Amygdala (tissue), 56 donors: ENCODE results near the gene C3.
A peak's percentile ranks its signal among the peaks of the same experiment; 100 is the strongest.

Source experiments
- DNase-seq, 56 donors: peaks; one replicate each; lab custom pipeline; 2025; lab: John Stamatoyannopoulos, UW

Gene C3

GRCh38 chr19:6733338-6734095 lies 13.1 kb upstream of the C3 start:
- no peak for DNase-seq

- no peak for DNase-seq
Observed at GRCh38 chr19:6732803-6733337, 12.4 kb upstream of the C3 start.

DNA sequence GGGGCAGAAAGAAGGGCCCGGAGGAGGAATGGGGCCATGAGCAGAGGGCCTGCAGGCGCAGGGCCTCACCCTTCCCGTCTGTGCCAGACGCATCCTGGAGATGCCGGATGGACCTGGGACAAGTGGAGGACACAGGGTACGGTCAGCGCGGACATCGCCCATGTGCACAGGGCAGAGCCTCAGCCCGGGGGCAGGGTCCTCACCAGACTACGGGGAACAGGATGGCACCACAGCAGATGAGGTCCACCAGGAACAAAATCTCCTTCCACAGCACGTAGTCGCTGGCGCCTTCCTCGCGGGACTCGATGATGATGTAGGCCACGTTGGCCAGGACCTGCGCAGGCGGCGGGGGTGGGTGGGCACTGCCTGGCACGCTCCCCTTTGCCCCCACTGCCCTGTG lies 11.4 kb upstream of the C3 start:
- DNase-seq, result no peak

DNA sequence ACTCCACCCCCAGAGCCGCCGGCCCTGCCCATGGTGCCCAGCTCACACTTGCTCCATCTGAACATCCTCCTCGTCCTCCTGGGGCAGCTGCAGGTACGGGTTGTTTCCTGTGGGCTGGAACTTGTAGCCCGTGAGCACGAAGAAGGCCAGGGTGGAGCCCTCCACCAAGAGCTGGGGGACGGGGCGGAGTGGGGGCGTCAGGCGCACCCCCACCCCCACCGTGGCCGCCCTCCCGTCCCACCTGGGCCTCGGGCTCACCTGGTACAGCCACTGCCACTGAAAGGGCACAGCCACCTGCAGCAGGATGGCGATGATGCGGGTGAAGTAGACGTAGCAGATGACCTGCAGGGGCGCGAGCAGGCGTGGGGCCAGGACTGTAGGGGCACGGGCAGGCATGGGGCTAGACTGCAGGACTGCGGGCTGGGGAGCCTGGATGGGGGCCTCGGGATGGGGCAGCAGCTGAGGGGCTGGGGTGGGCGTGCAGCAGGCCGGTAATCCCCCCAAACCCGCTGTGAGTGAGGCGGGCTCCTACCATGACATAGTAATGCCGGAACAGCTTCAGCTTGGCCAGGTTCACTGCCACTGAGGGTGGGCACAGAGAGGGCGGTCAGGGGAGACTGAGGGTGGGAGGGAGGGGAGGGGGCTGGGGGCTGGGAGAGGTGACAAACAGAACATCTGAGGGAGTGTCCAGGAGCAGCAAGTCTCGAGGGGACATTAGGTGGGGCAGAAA lies 10.7 kb upstream of the C3 start:
- no peak for DNase-seq

DNA sequence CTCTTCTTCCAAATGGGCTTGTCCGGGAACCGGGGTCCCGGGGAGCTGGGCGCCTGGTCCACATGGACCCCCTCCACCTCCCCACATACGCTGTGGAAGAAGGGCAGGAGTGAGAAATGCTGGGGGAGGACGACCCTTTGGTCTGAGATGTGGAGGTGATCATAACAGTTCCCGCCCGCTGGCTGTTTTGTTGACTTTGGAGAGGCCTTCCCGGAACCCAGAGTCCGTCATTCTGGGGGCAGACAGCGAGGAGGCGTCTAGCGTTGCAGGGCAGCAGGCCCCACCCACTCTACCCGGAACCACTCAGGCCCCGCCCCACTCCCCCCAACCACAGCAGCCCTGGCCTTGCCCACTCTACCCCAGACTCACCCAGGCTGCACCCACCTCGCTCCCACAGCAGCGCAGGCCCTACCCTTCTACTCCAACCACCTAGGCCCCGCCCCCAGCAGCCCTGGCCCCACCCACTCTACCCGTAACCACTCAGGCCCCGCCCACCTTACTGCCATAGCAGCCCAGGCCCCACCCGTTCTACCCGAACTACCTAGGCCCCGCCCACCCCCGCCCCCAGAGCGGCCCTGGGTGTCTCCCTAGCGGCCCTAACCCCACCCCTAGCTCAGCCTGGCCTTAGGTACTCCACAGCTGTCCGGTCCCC lies 9.8 kb upstream of the C3 start:
- peak in 48 of 56 donors; percentile 5 to 80 (median 47) for DNase-seq

DNA sequence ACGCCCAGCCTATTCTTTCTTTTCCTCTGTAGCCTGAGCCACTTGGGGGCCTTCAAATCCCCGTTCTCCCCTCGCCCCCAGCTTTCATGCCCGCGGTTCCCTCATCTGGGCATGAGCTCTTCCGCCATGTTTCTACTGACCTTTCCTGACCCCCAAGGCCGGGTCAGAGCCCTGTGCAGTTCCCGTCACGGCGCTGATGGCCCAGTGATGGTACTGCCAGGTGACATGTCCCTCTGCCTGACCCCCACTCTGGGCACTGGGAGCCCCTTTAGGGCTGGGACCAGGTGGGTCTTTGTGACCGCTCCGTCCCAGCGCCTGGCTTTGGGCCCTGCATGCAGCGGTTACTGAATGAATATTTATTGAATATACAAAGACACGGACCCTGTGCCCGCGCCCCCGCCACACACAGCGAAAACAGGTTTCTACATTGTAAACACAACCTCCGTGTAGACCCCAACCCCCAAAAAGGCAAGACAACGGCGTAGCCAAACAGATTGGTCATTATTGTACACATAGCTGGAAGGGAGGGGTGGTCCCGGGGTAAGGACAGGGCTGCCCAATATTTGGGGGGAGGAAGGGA lies 9.2 kb upstream of the C3 start:
- DNase-seq, result no peak

GRCh38 chr19:6728346-6728745 lies 7.9 kb upstream of the C3 start:
- peak in 18 of 56 donors; percentile 5 to 57 (median 16) for DNase-seq

DNA sequence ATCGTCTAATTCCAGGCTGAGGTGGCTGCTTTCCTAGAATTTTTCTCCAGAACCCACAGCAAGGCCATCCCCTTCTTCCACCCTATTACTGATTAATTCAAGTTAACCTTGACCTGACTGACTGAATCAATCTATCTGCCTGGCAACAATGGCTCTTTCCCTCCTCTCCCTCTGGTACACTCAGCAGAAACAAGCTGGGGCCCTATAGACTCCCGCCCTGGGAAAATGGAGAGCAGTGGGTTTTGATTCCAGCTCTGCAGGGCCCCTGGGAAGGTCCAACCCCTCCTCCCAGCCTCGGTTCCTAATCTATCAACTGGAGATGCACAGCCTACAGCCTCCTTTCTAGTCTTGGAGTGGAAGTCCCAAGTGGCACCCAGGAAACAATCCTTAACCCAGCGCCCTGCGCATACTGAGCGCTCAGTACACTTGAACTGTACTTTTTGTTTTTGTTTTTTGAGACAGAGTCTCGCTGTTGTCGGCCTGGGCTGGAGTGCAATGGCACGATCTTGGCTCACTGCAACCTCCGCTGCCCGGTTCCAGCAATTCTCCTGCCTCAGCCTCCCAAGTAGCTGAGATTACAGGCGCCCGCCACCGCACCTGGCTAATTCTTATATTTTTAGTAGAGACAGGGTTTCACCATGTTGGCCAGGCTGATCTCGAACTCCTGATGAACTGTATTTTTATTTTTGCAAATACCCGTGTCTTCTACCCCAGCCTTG lies 5.2 kb upstream of the C3 start:
- no peak for DNase-seq

DNA sequence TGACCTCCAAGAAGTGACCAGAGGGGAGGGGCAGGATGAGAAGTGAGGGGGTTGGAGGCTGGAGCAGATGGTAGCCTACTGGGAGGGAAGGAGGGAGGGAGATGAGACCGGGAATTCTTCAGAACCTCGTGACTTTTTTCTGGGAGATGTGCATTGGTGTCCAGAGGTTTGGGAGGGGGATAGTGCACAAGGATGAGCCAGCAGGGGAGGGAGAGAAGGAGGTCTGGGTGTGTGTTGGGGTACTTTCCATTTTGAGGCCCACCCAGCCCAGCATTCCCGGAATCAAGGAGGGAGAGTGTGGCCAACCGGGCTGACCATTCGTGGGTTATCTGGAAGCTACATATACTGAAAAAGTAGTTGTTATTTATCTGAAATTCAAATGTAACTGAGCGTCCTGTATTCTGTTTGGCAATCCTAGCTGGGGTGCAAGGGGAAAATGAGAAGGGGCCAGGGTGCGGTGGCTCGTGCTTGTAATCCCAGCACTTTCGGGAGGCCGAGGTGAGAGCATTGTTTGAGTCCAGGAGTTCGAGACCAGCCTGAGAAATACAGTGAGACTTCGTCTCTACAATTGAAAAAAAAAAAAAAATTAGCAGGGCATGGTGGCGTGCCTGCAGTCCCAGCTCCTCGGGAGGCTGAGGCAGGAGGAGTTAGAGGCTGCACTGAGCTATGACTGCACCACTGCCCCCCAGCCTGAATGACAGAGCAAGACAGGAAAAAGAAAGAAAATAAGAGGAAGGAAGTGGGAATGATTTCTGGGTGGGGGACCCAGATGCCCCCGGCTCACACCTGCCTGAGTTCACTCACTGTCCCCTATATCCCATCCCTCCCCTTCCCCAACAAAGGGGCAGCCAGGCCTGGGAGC lies 4.4 kb upstream of the C3 start:
- no peak for DNase-seq

DNA sequence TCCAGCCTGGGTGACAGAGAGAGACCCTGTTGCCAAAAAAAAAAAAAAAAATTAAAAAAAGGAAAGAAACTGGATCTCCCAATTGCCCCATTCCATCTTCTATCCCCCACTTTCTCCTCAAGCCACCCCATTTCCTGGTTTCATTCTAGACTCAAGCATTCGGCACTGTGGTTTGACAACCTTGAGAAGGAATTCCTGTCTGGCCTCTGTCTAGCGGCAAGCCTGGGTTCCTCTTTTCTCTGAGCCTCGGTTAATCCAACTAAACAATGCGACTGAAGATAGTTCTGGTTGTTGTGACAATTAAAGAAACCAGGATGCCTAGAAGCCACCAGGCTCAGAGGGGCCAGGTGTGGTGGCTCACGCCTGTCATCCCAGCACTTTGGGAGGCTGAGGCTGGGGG lies 3.3 kb upstream of the C3 start:
- DNase-seq, result peak in 4 of 56 donors; percentile 0 to 15 (median 5)

- no peak for DNase-seq
Observed at GRCh38 chr19:6723108-6723618, 2.7 kb upstream of the C3 start.

- no peak for DNase-seq
Observed at GRCh38 chr19:6721773-6722172, 1.3 kb upstream of the C3 start.

- DNase-seq, result no peak
Observed at GRCh38 chr19:6721138-6721474, 656 bp upstream of the C3 start.

DNA sequence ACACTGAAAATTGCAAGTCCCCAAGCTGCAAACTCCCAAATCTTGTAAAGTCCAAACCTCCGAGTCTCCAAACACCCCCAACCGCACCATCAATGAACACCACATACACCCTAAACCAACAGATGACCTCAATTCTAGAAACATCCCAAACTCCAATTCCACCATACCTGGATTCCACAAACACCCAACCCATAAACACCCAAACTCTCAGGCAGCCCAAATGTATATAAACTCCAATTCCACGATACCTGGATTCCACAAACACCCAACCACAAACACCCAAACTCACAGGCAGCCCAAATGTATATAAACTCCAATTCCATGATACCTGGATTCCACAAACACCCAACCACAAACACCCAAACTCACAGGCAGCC lies 470 bp downstream of the C3 start:
- no peak for DNase-seq

DNA sequence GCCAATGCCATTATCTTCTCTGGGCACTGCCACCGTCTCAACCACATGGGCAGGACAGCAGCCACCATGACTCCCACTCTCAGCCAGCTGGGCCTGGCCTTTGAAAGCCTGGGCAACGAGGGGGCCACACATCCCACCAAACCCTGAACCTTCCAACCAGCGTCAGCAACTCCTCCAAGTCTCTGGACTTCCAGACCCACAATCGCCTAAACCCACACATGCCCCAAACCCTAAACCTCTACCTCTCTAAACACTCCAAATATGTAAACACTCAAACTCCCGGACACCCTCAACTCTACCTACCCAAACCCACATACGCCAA lies 949 bp downstream of the C3 start:
- peak in 3 of 56 donors; percentile 7 to 26 (median 15) for DNase-seq

DNA sequence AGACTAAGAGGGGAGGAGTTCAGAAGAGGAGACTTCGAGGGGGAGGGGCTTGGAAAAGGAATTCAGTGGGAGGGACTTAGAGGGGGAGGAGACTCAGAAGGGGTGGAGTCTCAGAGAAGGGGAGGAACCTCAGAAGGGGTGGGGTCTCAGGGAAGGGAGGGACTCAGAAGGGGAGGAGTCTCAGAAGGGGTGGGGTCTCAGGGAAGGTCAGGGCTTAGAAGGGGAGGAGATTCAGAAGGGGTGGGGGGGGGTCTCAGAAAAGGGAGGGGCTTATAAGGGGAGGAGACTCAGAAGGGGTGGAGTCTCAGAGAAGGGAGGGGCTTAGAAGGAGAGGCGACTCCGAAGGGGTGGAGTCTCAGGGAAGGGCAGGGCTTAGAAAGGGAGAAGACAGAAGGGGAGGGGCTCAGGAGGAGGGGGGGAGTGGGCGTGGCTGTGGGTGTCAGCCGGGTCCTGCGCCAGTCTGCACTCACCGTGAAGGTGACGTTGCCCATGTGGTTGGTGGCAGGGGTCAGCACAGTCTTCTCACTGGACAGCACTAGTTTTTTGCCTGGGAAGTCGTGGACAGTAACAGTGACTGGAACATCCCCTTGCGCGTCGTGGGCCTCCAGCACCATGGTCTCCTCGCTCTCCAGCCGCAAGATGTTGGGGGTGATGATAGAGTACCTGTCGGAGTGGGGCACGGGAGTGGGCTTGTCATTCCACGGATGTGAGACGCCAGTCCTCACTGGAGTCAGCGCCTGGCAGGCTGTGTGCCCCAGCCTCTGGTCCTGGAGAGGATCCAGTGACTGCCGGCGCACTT lies 1.5 kb downstream of the C3 start:
- peak in 28 of 56 donors; percentile 7 to 72 (median 36) for DNase-seq

GRCh38 chr19:6718111-6718740 lies 2.2 kb downstream of the C3 start:
- DNase-seq, result no peak

GRCh38 chr19:6717441-6717971 lies 2.9 kb downstream of the C3 start:
- DNase-seq, result no peak
